ENCODE data around the gene ACE.

The ACE gene

DNA sequence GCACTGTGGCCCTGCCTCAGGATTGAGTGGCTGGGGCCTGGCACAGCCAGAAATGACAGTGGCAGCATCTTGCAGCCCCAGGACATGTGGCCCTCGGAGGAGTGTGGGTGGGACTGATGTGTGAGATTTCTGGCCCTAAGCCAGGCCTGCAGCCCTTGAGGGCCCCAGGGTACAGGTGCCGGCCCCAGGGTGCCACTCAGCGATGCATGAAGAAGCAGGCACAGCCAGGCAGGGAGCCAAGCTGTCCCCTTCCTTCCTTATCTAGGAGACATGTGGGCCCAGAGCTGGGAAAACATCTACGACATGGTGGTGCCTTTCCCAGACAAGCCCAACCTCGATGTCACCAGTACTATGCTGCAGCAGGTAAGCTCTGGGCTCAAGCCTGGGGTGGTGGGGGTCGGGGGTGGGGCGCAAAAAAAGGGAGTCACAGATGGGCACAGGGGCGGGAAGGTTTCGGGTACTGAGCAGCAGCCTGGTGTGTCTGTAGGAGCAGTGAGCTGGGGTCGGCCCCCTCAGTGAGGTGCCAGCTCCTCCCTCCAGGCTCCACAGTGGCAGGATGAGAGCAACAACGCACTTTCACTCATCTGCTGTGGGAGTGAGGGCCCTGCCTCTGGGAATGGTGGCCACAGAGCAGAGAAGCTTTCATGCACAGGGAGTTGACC lies 4.1 kb downstream of the ACE start:
- no CpG with 5 or more reads among the region's 11 CpGs for WGBS (ENCODE audit: extremely low coverage, insufficient coverage, insufficient read length)
- no peak overlapping the region for H3K18ac ChIP-seq (ENCODE audit: low read length)

DNA sequence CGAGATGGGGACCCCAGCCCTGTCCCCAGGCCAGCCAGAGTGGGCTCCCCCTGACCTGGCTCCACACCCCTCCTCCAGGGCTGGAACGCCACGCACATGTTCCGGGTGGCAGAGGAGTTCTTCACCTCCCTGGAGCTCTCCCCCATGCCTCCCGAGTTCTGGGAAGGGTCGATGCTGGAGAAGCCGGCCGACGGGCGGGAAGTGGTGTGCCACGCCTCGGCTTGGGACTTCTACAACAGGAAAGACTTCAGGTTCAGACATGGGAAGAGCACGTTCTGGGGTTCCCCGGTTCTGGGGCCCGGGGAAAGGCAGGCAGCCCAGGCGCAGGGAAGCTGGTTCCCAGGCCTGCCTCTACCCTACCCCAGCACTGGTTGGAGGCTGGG lies 4.6 kb downstream of the ACE start:
- Histone ChIP-seq H3K4me3 (ENCODE audit: low read depth, low read length) (no peak overlapping the region), H3K79me2 (ENCODE audit: control insufficient read depth, insufficient read depth, low read length, poor library complexity) (no peaks in the 10 kb centered on the region), H3K4me2 (ENCODE audit: low read length) (no peak overlapping the region), H3K36me3 (ENCODE audit: control insufficient read depth in 1 of 2, insufficient read depth in 2 of 2, low read length in 2 of 2) (no peaks in the 10 kb centered on the region), H3K9me3 (ENCODE audit: insufficient read depth, low read depth, low read length) (no peaks in the 10 kb centered on the region), H4K8ac (ENCODE audit: low read depth, low read length) (no peak overlapping the region), H3K79me1 (ENCODE audit: low read length) (no peaks in the 10 kb centered on the region), H3K18ac (ENCODE audit: low read length) (no peak overlapping the region), H3K27me3 (ENCODE audit: insufficient read depth, low read length) (peaks cover 4% of the 10 kb centered on the region), H3K14ac (ENCODE audit: low read length) (no peak overlapping the region), H4K91ac (ENCODE audit: low read depth, low read length) (no peak overlapping the region), H4K12ac (ENCODE audit: low read depth, low read length) (no peak overlapping the region), H3K4me1 (ENCODE audit: control insufficient read depth in 1 of 2, insufficient read depth in 2 of 2, low read length in 2 of 2) (peaks cover 6% of the 10 kb centered on the region in 2 experiments), H2AFZ (ENCODE audit: insufficient read depth, low read length, poor library complexity) (no peak overlapping the region), H2BK12ac (ENCODE audit: low read length) (no peak overlapping the region), H3K9ac (ENCODE audit: low read length) (no peak overlapping the region), H3K4ac (ENCODE audit: low read depth, low read length) (no peak overlapping the region), H2BK5ac (ENCODE audit: low read depth, low read length, poor library complexity) (no peak overlapping the region), H3K27ac (ENCODE audit: low read depth, low read length) (no peak overlapping the region), H3K23ac (ENCODE audit: low read length) (no peak overlapping the region), H2BK120ac (ENCODE audit: insufficient read depth, low read length, poor library complexity) (no peak overlapping the region), H2AK5ac (ENCODE audit: low read length) (no peak overlapping the region)
- WGBS (ENCODE audit: extremely low coverage, insufficient coverage, insufficient read length), result no CpG with 5 or more reads among the region's 16 CpGs
- no peak for DNase-seq

More for the DNA sequence above, 4.1 kb downstream of the ACE start:
- no peak overlapping the region for H2BK12ac ChIP-seq (ENCODE audit: low read length)
- no peak overlapping the region for H3K4me3 ChIP-seq (ENCODE audit: low read depth, low read length)
- no peak overlapping the region for H4K91ac ChIP-seq (ENCODE audit: low read depth, low read length)
- no peak overlapping the region for H2AFZ ChIP-seq (ENCODE audit: insufficient read depth, low read length, poor library complexity)
- no peak overlapping the region for H3K27ac ChIP-seq (ENCODE audit: low read depth, low read length)
- H3K27me3 ChIP-seq (ENCODE audit: insufficient read depth, low read length), result peaks cover 4% of the 10 kb centered on the region
- no peak overlapping the region for H4K12ac ChIP-seq (ENCODE audit: low read depth, low read length)
- no peaks in the 10 kb centered on the region for H3K79me2 ChIP-seq (ENCODE audit: control insufficient read depth, insufficient read depth, low read length, poor library complexity)
- no peak overlapping the region for H3K23ac ChIP-seq (ENCODE audit: low read length)
- no peaks in the 10 kb centered on the region for H3K36me3 ChIP-seq (ENCODE audit: control insufficient read depth in 1 of 2, insufficient read depth in 2 of 2, low read length in 2 of 2)
- H3K9ac ChIP-seq (ENCODE audit: low read length), result no peak overlapping the region
- H3K4ac ChIP-seq (ENCODE audit: low read depth, low read length), result no peak overlapping the region
- no peak overlapping the region for H2BK5ac ChIP-seq (ENCODE audit: low read depth, low read length, poor library complexity)
- H3K9me3 ChIP-seq (ENCODE audit: insufficient read depth, low read depth, low read length), result no peaks in the 10 kb centered on the region
- no peak overlapping the region for H2BK120ac ChIP-seq (ENCODE audit: insufficient read depth, low read length, poor library complexity)
- H3K79me1 ChIP-seq (ENCODE audit: low read length), result no peaks in the 10 kb centered on the region
- no peak overlapping the region for H4K8ac ChIP-seq (ENCODE audit: low read depth, low read length)
- no peak overlapping the region for H3K4me2 ChIP-seq (ENCODE audit: low read length)
- no peak overlapping the region for H3K14ac ChIP-seq (ENCODE audit: low read length)
- H3K4me1 ChIP-seq (ENCODE audit: control insufficient read depth in 1 of 2, insufficient read depth in 2 of 2, low read length in 2 of 2), result peaks cover 6% of the 10 kb centered on the region in 2 experiments
- no peak for DNase-seq
- no peak overlapping the region for H2AK5ac ChIP-seq (ENCODE audit: low read length)

DNA sequence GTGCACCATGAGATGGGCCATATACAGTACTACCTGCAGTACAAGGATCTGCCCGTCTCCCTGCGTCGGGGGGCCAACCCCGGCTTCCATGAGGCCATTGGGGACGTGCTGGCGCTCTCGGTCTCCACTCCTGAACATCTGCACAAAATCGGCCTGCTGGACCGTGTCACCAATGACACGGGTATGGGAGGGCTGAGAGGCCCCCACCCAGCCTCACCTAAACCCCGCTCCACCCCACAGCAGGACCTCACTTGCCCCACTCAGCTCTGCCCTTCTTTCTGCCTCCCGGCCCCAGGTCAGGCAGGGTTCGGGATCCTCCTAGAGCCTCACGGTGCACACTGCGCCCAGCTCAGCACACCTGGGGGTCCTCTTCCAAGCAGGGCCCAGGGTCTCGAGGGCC lies 5.6 kb downstream of the ACE start:
- H3K4ac ChIP-seq (ENCODE audit: low read depth, low read length), result no peak overlapping the region
- H2BK12ac ChIP-seq (ENCODE audit: low read length), result no peak overlapping the region
- H2AK5ac ChIP-seq (ENCODE audit: low read length), result no peak overlapping the region
- H3K9me3 ChIP-seq (ENCODE audit: insufficient read depth, low read depth, low read length), result no peaks in the 10 kb centered on the region
- H3K4me3 ChIP-seq (ENCODE audit: low read depth, low read length), result no peak overlapping the region
- no peak for DNase-seq
- H3K18ac ChIP-seq (ENCODE audit: low read length), result no peak overlapping the region
- H3K4me1 ChIP-seq (ENCODE audit: control insufficient read depth in 1 of 2, insufficient read depth in 2 of 2, low read length in 2 of 2), result peaks cover 4 to 5% of the 10 kb centered on the region in 2 experiments
- H3K79me2 ChIP-seq (ENCODE audit: control insufficient read depth, insufficient read depth, low read length, poor library complexity), result no peaks in the 10 kb centered on the region
- H3K9ac ChIP-seq (ENCODE audit: low read length), result no peak overlapping the region
- no peaks in the 10 kb centered on the region for H3K36me3 ChIP-seq (ENCODE audit: control insufficient read depth in 1 of 2, insufficient read depth in 2 of 2, low read length in 2 of 2)
- H3K14ac ChIP-seq (ENCODE audit: low read length), result no peak overlapping the region
- peaks cover 4% of the 10 kb centered on the region for H3K27me3 ChIP-seq (ENCODE audit: insufficient read depth, low read length)
- no peak overlapping the region for H2BK120ac ChIP-seq (ENCODE audit: insufficient read depth, low read length, poor library complexity)
- H3K23ac ChIP-seq (ENCODE audit: low read length), result no peak overlapping the region
- no peak overlapping the region for H4K91ac ChIP-seq (ENCODE audit: low read depth, low read length)
- H2BK5ac ChIP-seq (ENCODE audit: low read depth, low read length, poor library complexity), result no peak overlapping the region
- no peak overlapping the region for H4K12ac ChIP-seq (ENCODE audit: low read depth, low read length)
- no peak overlapping the region for H3K27ac ChIP-seq (ENCODE audit: low read depth, low read length)
- no peak overlapping the region for H4K8ac ChIP-seq (ENCODE audit: low read depth, low read length)
- no peaks in the 10 kb centered on the region for H3K79me1 ChIP-seq (ENCODE audit: low read length)
- no peak overlapping the region for H3K4me2 ChIP-seq (ENCODE audit: low read length)
- no CpG with 5 or more reads among the region's 16 CpGs for WGBS (ENCODE audit: extremely low coverage, insufficient coverage, insufficient read length)
- H2AFZ ChIP-seq (ENCODE audit: insufficient read depth, low read length, poor library complexity), result no peak overlapping the region

DNA sequence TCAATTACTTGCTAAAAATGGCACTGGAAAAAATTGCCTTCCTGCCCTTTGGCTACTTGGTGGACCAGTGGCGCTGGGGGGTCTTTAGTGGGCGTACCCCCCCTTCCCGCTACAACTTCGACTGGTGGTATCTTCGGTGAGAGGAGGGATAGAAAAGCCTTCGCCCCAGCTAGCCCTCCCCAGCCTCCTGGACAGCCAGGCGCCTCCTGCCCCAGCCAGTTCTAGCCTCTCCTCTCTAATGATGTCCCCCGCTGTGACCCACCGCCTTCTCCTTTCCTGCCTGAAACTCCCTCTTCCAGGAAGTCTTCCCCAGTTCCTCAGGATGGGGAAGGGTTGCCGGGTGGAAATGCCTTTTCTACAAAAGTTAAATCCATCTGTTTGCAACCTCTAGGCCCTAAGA lies 6.2 kb downstream of the ACE start:
- H3K18ac ChIP-seq (ENCODE audit: low read length), result no peak overlapping the region
- no peak overlapping the region for H3K4me3 ChIP-seq (ENCODE audit: low read depth, low read length)
- no peak overlapping the region for H3K14ac ChIP-seq (ENCODE audit: low read length)
- no peak overlapping the region for H2BK12ac ChIP-seq (ENCODE audit: low read length)
- H3K23ac ChIP-seq (ENCODE audit: low read length), result no peak overlapping the region
- H3K4ac ChIP-seq (ENCODE audit: low read depth, low read length), result no peak overlapping the region
- no peak overlapping the region for H4K8ac ChIP-seq (ENCODE audit: low read depth, low read length)
- H3K9ac ChIP-seq (ENCODE audit: low read length), result no peak overlapping the region
- H3K4me1 ChIP-seq (ENCODE audit: control insufficient read depth in 1 of 2, insufficient read depth in 2 of 2, low read length in 2 of 2), result peaks cover 0 to 3% of the 10 kb centered on the region in 2 experiments
- no peak overlapping the region for H3K4me2 ChIP-seq (ENCODE audit: low read length)
- H2AFZ ChIP-seq (ENCODE audit: insufficient read depth, low read length, poor library complexity), result no peak overlapping the region
- no peak for DNase-seq
- H3K36me3 ChIP-seq (ENCODE audit: control insufficient read depth in 1 of 2, insufficient read depth in 2 of 2, low read length in 2 of 2), result no peaks in the 10 kb centered on the region
- no peak overlapping the region for H2AK5ac ChIP-seq (ENCODE audit: low read length)
- H3K79me1 ChIP-seq (ENCODE audit: low read length), result no peaks in the 10 kb centered on the region
- no peak overlapping the region for H2BK120ac ChIP-seq (ENCODE audit: insufficient read depth, low read length, poor library complexity)
- no peaks in the 10 kb centered on the region for H3K79me2 ChIP-seq (ENCODE audit: control insufficient read depth, insufficient read depth, low read length, poor library complexity)
- H2BK5ac ChIP-seq (ENCODE audit: low read depth, low read length, poor library complexity), result no peak overlapping the region
- no peak overlapping the region for H4K91ac ChIP-seq (ENCODE audit: low read depth, low read length)
- peaks cover under 1% of the 10 kb centered on the region for H3K27me3 ChIP-seq (ENCODE audit: insufficient read depth, low read length)
- H3K27ac ChIP-seq (ENCODE audit: low read depth, low read length), result no peak overlapping the region
- no peaks in the 10 kb centered on the region for H3K9me3 ChIP-seq (ENCODE audit: insufficient read depth, low read depth, low read length)
- H4K12ac ChIP-seq (ENCODE audit: low read depth, low read length), result no peak overlapping the region
- no CpG with 5 or more reads among the region's 10 CpGs for WGBS (ENCODE audit: extremely low coverage, insufficient coverage, insufficient read length)
